Measurements from ENCODE around the gene MBNL2.

DNA sequence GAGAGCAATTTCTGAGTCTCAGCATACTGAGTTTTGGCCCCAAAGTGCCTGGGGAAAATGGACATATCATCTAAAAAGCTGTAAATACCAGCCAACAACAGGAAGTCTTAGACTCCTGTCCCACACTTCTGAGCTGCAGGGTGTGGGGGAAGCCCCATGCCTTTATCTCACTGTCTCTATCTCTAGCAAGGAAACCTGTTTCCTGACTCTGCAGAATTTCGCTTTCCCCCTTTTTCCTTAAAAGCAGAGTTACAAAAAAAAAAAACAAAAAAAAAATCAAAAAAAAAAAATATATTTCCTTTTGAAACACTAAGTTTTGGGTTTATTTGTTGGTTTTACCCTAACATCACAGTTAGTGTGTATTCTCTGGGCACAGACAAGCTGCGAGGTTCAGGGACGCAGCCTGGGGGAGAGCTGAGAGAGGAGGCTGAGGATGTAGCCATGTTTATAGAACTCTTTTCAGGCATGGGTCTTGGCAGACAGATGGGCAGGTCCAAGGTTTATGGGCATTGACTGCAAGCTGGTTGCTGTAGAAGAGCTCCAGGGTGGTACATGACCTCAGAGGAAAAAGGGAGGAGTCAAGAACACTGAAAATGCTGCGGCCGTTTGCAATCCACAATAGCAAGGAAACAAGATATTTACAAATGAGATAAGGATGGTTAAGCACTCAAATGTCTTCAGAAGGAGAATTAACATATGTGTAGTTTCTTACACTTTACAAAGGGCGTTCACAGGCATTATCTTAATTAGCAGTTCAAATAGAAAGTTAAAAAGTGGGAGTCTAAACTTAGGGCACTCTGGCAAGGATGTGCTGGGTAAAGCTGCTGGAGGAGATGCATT lies 4.9 kb downstream of the MBNL2 start:
- TF ChIP-seq, protein P1, sequence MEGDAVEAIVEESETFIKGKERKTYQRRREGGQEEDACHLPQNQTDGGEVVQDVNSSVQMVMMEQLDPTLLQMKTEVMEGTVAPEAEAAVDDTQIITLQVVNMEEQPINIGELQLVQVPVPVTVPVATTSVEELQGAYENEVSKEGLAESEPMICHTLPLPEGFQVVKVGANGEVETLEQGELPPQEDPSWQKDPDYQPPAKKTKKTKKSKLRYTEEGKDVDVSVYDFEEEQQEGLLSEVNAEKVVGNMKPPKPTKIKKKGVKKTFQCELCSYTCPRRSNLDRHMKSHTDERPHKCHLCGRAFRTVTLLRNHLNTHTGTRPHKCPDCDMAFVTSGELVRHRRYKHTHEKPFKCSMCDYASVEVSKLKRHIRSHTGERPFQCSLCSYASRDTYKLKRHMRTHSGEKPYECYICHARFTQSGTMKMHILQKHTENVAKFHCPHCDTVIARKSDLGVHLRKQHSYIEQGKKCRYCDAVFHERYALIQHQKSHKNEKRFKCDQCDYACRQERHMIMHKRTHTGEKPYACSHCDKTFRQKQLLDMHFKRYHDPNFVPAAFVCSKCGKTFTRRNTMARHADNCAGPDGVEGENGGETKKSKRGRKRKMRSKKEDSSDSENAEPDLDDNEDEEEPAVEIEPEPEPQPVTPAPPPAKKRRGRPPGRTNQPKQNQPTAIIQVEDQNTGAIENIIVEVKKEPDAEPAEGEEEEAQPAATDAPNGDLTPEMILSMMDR (IDR thresholded peaks at IDR 0.05; ENCODE audit: low read length) = no peak
- TF ChIP-seq EZH2 (optimal IDR thresholded peaks at IDR 0.05; ENCODE audit: low read depth, low read length) = no peak
- TF ChIP-seq EZH2phosphoT487 (IDR thresholded peaks at IDR 0.05; ENCODE audit: low read length) = no peak

Data from MM.1S (cell line).